Heart left ventricle (tissue), 16 donors: Measurements from ENCODE around the gene PLXNC1. TPM values are rescaled to one million over a fixed set of nuclear protein-coding genes. Genes with fewer than 3 reads are reported as not detected.

Experiments used
- ATAC-seq, 4 donors: fragments of 200-7000 bp; cut with Tn5 transposase; one replicate each; pipeline ENCODE4 v1.9.1; 2020 to 2022; ENCODE audit warnings: moderate library complexity in 4 of 4, mild to moderate bottlenecking in 3 of 4, moderate number of reproducible peaks in 1 of 4
- DNase-seq, 5 donors: peaks; one replicate each; pipeline ENCODE4 v3.0.0-alpha.2; 2020
- H3K27ac ChIP-seq, 12 donors: fragments of 200-600 bp; sonication (generic) in 4 of 12; one replicate each; pipeline versions ENCODE4 v1.5.0 to v1.8.0; 2016 to 2022; ENCODE audit warnings: mild to moderate bottlenecking in 2 of 12
- H3K27me3 ChIP-seq, 9 donors: fragments of 200-600 bp; sonication (generic) in 2 of 9; one replicate each; pipeline versions ENCODE4 v1.5.1 to v1.8.0; 2016 to 2022; ENCODE audit warnings: mild to moderate bottlenecking in 3 of 9
- H3K36me3 ChIP-seq, 9 donors: fragments of 200-600 bp; sonication (generic) in 2 of 9; one replicate each; pipeline versions ENCODE4 v1.5.0 to v1.8.0; 2018 to 2022; ENCODE audit warnings: mild to moderate bottlenecking in 2 of 9
- H3K4me1 ChIP-seq, 12 donors: fragments of 200-600 bp; sonication (generic) in 4 of 12; one replicate each; pipeline versions ENCODE4 v1.5.0 to v1.8.0; 2016 to 2022; ENCODE audit warnings: mild to moderate bottlenecking in 3 of 12
- H3K4me3 ChIP-seq, 12 donors: fragments of 200-600 bp; sonication (generic) in 4 of 12; one replicate each; pipeline versions ENCODE4 v1.5.0 to v1.8.0; 2017 to 2022; ENCODE audit warnings: mild to moderate bottlenecking in 9 of 12, moderate library complexity in 4 of 12
- H3K9me3 ChIP-seq, 12 donors: fragments of 200-600 bp; sonication (generic) in 4 of 12; one replicate each; pipeline versions ENCODE4 v1.5.0 to v1.8.0; 2016 to 2022; ENCODE audit warnings: mild to moderate bottlenecking in 1 of 12
- POLR2A ChIP-seq, 2 donors: fragments of 450-650 bp; IDR thresholded peaks; one replicate each; pipeline ENCODE4 v1.6.1; 2017; ENCODE audit warnings: antibody characterized with exemption in 2 of 2, mild to moderate bottlenecking in 2 of 2, moderate library complexity in 2 of 2
- WGBS, 4 donors: extraction: QIAGEN DNeasy Blood & Tissue Kit in 2 of 4; methylation state at CpG; one replicate each; pipeline versions ENCODE4 v1.1.5 to v1.1.7; 2013 to 2018; 5-methylcytosine and 5-hydroxymethylcytosine counted together
- intact Hi-C, 10 donors: fragments of 100-400 bp; cut with DNase I; formaldehyde crosslinking; loops; one replicate each; pipeline versions ENCODE4 v1.11.1 to v1.14.2; 2022
- polyA plus RNA-seq, 2 donors: library from polyadenylated mRNA; stranded (reverse); fragments of 200-250 nt; gene quantifications; one replicate each; pipeline ENCODE4 v1.2.3, GENCODE V29; 2013
- total RNA-seq, 9 donors: library from RNA; depleted of rRNA in 2 of 9; stranded (reverse); fragments of >200 nt in 2 of 9; fragmentation: NEBNext Ultra II Directional in 3 of 9; extraction: Animal tissue kit (Norgen Biotek cat#: 25700) in 3 of 9; gene quantifications; one replicate each; pipeline versions ENCODE4 v1.1.0 to v1.2.4, GENCODE V29; 2016 to 2023
- TF ChIP-seq, protein P1 (sequence below), 12 donors: fragments of 200-600 bp; sonication (generic) in 4 of 12; IDR thresholded peaks; one replicate each; pipeline versions ENCODE4 v1.5.0 to v1.8.0; 2018 to 2022; ENCODE audit warnings: antibody characterized with exemption in 12 of 12, mild to moderate bottlenecking in 5 of 12
- donor health status: ischemic (EF 13 %, LVEDD 7.1; RV severe dilation, severe dysfunction).
- donor health status: healthy with polysubstance abuse.
- donor health status: DM: no; HTN: yes; CAD: no.
- donor health status: DM: no; HTN: no; CAD: no.
- donor health status: ischemic (EF 25% LVEDD 6.9; RV normal size, moderate dysfunction).
- donor health status: ischemic (EF 25% LVEDD 5.7; RV mildly dilated, moderate dysfunction).
- donor health status: healthy.
- donor health status: DM: yes; HTN: yes; CAD: no.
- donor health status: ischemic (EF 35%, LVEDD 5.7; RV mildly dilated, moderate dysfunction).
- donor health status: nonischemic (EF 11% LVEDD 7.7; RV severe dilation, severe dysfunction).
- donor health status: DM: yes; HTN: yes; CAD: no.
- donor health status: PGD.
- donor health status: ischemic (EF 29% LVEDD 5.4; RV normal size, mild dysfunction).
- donor health status: nonischemic (EF 23%, LVEDD 6.1; RV moderate dilation, normal function).

The PLXNC1 gene
- total and polyA plus RNA-seq, 11 donors = 0.84 to 18.4 (median 3.1) TPM

DNA sequence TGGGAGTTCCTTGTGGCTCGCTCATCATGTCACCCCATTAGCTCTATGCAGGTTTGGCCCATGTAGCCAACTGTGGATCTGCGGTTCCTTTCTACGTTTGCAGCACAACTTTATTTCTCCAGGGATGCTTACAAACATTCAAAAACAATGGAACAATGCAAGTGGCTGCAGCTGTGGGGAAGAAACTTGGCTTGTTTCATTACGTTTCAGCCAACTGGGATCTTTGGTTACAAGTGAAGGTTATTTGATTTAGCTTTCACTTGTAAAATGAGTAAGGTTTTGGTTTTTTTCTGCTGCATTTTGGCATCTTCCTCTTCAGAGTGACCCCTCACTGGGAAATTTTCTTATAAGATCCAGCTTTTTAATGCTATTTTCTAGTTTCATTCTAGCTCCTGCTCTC lies 105.9 kb downstream of the PLXNC1 start:
- WGBS, 4 donors = 60 to 71% (median 66%) methylated on average over 4 of the region's 4 CpGs
- ATAC-seq (peak in 1 of 4 donors; percentile 36), DNase-seq (no peak)
- H3K4me3 ChIP-seq = peak overlapping the region in 5 of 12 donors; percentile 18 to 35 (median 22)
- no peak for TF ChIP-seq POLR2A (IDR thresholded peaks at IDR 0.05)
- TF ChIP-seq, protein P1, sequence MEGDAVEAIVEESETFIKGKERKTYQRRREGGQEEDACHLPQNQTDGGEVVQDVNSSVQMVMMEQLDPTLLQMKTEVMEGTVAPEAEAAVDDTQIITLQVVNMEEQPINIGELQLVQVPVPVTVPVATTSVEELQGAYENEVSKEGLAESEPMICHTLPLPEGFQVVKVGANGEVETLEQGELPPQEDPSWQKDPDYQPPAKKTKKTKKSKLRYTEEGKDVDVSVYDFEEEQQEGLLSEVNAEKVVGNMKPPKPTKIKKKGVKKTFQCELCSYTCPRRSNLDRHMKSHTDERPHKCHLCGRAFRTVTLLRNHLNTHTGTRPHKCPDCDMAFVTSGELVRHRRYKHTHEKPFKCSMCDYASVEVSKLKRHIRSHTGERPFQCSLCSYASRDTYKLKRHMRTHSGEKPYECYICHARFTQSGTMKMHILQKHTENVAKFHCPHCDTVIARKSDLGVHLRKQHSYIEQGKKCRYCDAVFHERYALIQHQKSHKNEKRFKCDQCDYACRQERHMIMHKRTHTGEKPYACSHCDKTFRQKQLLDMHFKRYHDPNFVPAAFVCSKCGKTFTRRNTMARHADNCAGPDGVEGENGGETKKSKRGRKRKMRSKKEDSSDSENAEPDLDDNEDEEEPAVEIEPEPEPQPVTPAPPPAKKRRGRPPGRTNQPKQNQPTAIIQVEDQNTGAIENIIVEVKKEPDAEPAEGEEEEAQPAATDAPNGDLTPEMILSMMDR (IDR thresholded peaks at IDR 0.05) = no peak
- intact Hi-C loops = no loop called here
- peaks cover 0 to 10% (median 0%) of the 10 kb centered on the region in 12 donors for H3K4me1 ChIP-seq
- H3K36me3 ChIP-seq = peaks cover 0 to 29% (median 0%) of the 10 kb centered on the region in 9 donors
- peak overlapping the region in 9 of 12 donors; percentile 1 to 74 (median 53) for H3K27ac ChIP-seq
- H3K27me3 ChIP-seq = no peaks in the 10 kb centered on the region
- no peaks in the 10 kb centered on the region for H3K9me3 ChIP-seq

GRCh38 chr12:94255006-94255405 lies 106.6 kb downstream of the PLXNC1 start:
- Histone ChIP-seq H3K9me3 (no peaks in the 10 kb centered on the region), H3K36me3 (peaks cover 0 to 36% (median 0%) of the 10 kb centered on the region in 9 donors), H3K27me3 (no peaks in the 10 kb centered on the region), H3K27ac (peak overlapping the region in 5 of 12 donors; percentile 26 to 74 (median 60)), H3K4me1 (peaks cover 0 to 10% (median 0%) of the 10 kb centered on the region in 12 donors), H3K4me3 (peak overlapping the region in 2 of 12 donors; percentile 19 to 35)
- no peak for TF ChIP-seq POLR2A (IDR thresholded peaks at IDR 0.05)
- TF ChIP-seq, protein P1 (IDR thresholded peaks at IDR 0.05) = no peak
- ATAC-seq (peak in 2 of 4 donors; percentile 36 to 42), DNase-seq (no peak)
- intact Hi-C loops = no loop called here
- 58 to 78% (median 65%) methylated on average over 3 of the region's 3 CpGs for WGBS, 4 donors

GRCh38 chr12:94255428-94255827 lies 107.1 kb downstream of the PLXNC1 start:
- intact Hi-C loops = no loop called here

GRCh38 chr12:94258593-94258992 lies 110.2 kb downstream of the PLXNC1 start:
- H3K27ac ChIP-seq = no peak overlapping the region
- 85 to 95% (median 90%) methylated on average over 2 of the region's 2 CpGs for WGBS, 4 donors
- TF ChIP-seq, protein P1 (IDR thresholded peaks at IDR 0.05) = no peak
- no peak for TF ChIP-seq POLR2A (IDR thresholded peaks at IDR 0.05)
- DNase-seq = no peak
- peaks cover 0 to 31% (median 0%) of the 10 kb centered on the region in 9 donors for H3K36me3 ChIP-seq
- H3K4me3 ChIP-seq = no peak overlapping the region
- H3K4me1 ChIP-seq = peaks cover 9 to 40% (median 27%) of the 10 kb centered on the region in 12 donors
- no peaks in the 10 kb centered on the region for H3K27me3 ChIP-seq
- H3K9me3 ChIP-seq = no peaks in the 10 kb centered on the region
- no peak for ATAC-seq
- intact Hi-C loops = no loop called here

More at GRCh38 chr12:94255428-94255827, 107.1 kb downstream of the PLXNC1 start:
- no peaks in the 10 kb centered on the region for H3K9me3 ChIP-seq
- no peaks in the 10 kb centered on the region for H3K27me3 ChIP-seq
- DNase-seq (no peak), ATAC-seq (no peak)
- H3K4me3 ChIP-seq = no peak overlapping the region
- H3K36me3 ChIP-seq = peaks cover 0 to 40% (median 0%) of the 10 kb centered on the region in 9 donors
- peak overlapping the region in 5 of 12 donors; percentile 19 to 73 (median 42) for H3K27ac ChIP-seq
- TF ChIP-seq, protein P1 (IDR thresholded peaks at IDR 0.05) = no peak
- TF ChIP-seq POLR2A (IDR thresholded peaks at IDR 0.05) = no peak
- H3K4me1 ChIP-seq = peaks cover 0 to 13% (median under 1%) of the 10 kb centered on the region in 12 donors
